Esophagus muscularis mucosa (tissue), 4 donors: ENCODE measurements around the gene SEMA7A.

ENCODE experiments used
- EP300 ChIP-seq: sonication (generic); formaldehyde crosslinking; IDR thresholded peaks from one replicate; pipeline ENCODE4 v1.6.1; 2017; ENCODE audit warnings: antibody characterized with exemption
- POLR2A ChIP-seq: fragments of 450-650 bp; IDR thresholded peaks from one replicate; pipeline ENCODE4 v1.6.1; 2017; ENCODE audit warnings: antibody characterized with exemption, moderate library complexity, mild to moderate bottlenecking, low read depth
- POLR2AphosphoS5 ChIP-seq, 2 donors: sonication (generic); formaldehyde crosslinking; IDR thresholded peaks; one replicate each; pipeline ENCODE4 v1.6.1; 2017; ENCODE audit warnings: antibody characterized with exemption in 2 of 2
- TF ChIP-seq, protein P1 (sequence below), 3 experiments: fragments of 200-600 bp in 2 of 3; fragments of 450-650 bp in 1 of 3; sonication (generic) in 2 of 3; IDR thresholded peaks; one replicate each; pipeline ENCODE4 v1.5.1; 2017 to 2019; ENCODE audit warnings: antibody characterized with exemption in 3 of 3, mild to moderate bottlenecking in 2 of 3, moderate library complexity in 1 of 3

DNA sequence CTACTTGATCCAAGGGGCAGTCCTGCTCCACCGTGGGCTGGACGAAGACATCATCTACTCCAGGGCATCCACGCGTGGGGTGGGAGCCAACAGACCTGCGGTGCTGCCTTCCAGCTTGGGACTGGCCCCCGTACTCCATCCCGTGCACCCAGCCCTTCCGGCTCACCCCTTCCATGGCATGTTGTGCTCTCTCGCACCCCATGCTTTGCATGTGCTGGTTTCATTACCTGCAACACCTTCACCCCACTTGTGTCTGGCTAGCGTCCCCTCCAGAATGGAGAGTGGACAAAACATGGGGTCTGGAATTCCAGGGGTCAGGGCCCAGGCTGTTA lies 30.2 kb downstream of the SEMA7A start:
- TF ChIP-seq POLR2A (no peak), POLR2AphosphoS5 (IDR thresholded peaks at IDR 0.05) (no peak), EP300 (no peak)
- TF ChIP-seq, protein P1, sequence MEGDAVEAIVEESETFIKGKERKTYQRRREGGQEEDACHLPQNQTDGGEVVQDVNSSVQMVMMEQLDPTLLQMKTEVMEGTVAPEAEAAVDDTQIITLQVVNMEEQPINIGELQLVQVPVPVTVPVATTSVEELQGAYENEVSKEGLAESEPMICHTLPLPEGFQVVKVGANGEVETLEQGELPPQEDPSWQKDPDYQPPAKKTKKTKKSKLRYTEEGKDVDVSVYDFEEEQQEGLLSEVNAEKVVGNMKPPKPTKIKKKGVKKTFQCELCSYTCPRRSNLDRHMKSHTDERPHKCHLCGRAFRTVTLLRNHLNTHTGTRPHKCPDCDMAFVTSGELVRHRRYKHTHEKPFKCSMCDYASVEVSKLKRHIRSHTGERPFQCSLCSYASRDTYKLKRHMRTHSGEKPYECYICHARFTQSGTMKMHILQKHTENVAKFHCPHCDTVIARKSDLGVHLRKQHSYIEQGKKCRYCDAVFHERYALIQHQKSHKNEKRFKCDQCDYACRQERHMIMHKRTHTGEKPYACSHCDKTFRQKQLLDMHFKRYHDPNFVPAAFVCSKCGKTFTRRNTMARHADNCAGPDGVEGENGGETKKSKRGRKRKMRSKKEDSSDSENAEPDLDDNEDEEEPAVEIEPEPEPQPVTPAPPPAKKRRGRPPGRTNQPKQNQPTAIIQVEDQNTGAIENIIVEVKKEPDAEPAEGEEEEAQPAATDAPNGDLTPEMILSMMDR (IDR thresholded peaks at IDR 0.05) = no peak
